HEK293 (cell line): Measurements from ENCODE around the gene YJU2.

Experiments used
- CTCF ChIA-PET: fragments of 350-600 bp; formaldehyde crosslinking; extraction: SDS; loops from one replicate; lab custom pipeline; 2021; ENCODE audit warnings: antibody characterized with exemption; lab: Yijun Ruan, JAX
- POLR2A ChIA-PET: fragments of 300-600 bp; formaldehyde crosslinking; extraction: SDS; loops from one replicate; lab custom pipeline; 2020; ENCODE audit warnings: antibody characterized with exemption, inconsistent platforms; lab: Yijun Ruan, JAX
- H3K27ac ChIP-seq: fragments of 200-500 bp; sonication (Bioruptor generic); 2 replicates; pipeline ENCODE4 v1.5.1; 2014; ENCODE audit warnings: low read depth, low read length, control low read depth, inconsistent platforms; ENCODE audit errors: extremely low read depth
- H3K36me3 ChIP-seq, 2 experiments: fragments of 200-500 bp in 1 of 2; sonication (Bioruptor generic) in 1 of 2; 1 replicate in 1 of 2; 2 replicates in 1 of 2; pipeline ENCODE4 v1.5.1; 2014 to 2017; ENCODE audit warnings: inconsistent platforms in 2 of 2, low read length in 2 of 2; ENCODE audit not compliant: control insufficient read depth in 2 of 2, insufficient read depth in 1 of 2
- H3K4me1 ChIP-seq: fragments of 200-500 bp; sonication (Bioruptor generic); 2 replicates; pipeline ENCODE4 v1.5.1; 2014; ENCODE audit warnings: mild to moderate bottlenecking, low read length, inconsistent platforms; ENCODE audit not compliant: control insufficient read depth, insufficient read depth
- H3K4me3 ChIP-seq: 2 replicates; pipeline ENCODE4 v1.5.1; 2011; ENCODE audit warnings: low read depth, mild to moderate bottlenecking, control low read depth, low read length, moderate library complexity
- H3K9me3 ChIP-seq: fragments of 200-500 bp; sonication (Bioruptor generic); 2 replicates; pipeline ENCODE4 v1.5.1; 2014; ENCODE audit warnings: low read depth, low read length, inconsistent platforms; ENCODE audit not compliant: control insufficient read depth, insufficient read depth
- MZF1 ChIP-seq: fragments of 450-650 bp; formaldehyde crosslinking; IDR thresholded peaks from 2 replicates; pipeline ENCODE4 v1.5.1; 2017; ENCODE audit warnings: missing biosample characterization, missing genetic modification characterization, borderline replicate concordance
- REPIN1 ChIP-seq: fragments of 450-650 bp; formaldehyde crosslinking; IDR thresholded peaks from 2 replicates; pipeline ENCODE4 v1.5.1; 2017; ENCODE audit warnings: missing biosample characterization, missing genetic modification characterization, low read depth
- REST ChIP-seq: fragments of 450-650 bp; formaldehyde crosslinking; IDR thresholded peaks from 2 replicates; pipeline ENCODE4 v1.5.1; 2016; ENCODE audit warnings: missing biosample characterization, missing genetic modification characterization
- SALL2 ChIP-seq: fragments of 450-650 bp; formaldehyde crosslinking; IDR thresholded peaks from 2 replicates; pipeline ENCODE4 v1.5.0; 2017; ENCODE audit warnings: missing biosample characterization, mild to moderate bottlenecking, missing genetic modification characterization, borderline replicate concordance
- SCRT2 ChIP-seq: fragments of 450-650 bp; formaldehyde crosslinking; IDR thresholded peaks from 2 replicates; pipeline ENCODE4 v1.5.1; 2016; ENCODE audit warnings: missing biosample characterization, missing genetic modification characterization
- TCF7L2 ChIP-seq: IDR thresholded peaks from 2 replicates; pipeline ENCODE4 v1.6.1; 2011; ENCODE audit warnings: low read depth, mild to moderate bottlenecking, inconsistent platforms, low read length, moderate library complexity, borderline replicate concordance
- TRIM28 ChIP-seq: IDR thresholded peaks from 2 replicates; pipeline ENCODE4 v1.6.1; 2011; ENCODE audit warnings: low read length, control low read depth, borderline replicate concordance
- ZBTB49 ChIP-seq: fragments of 450-650 bp; formaldehyde crosslinking; IDR thresholded peaks from 2 replicates; pipeline ENCODE4 v1.5.1; 2016; ENCODE audit warnings: missing biosample characterization, missing genetic modification characterization, low read depth
- ZNF112 ChIP-seq: fragments of 450-650 bp; formaldehyde crosslinking; IDR thresholded peaks from 2 replicates; pipeline ENCODE4 v1.5.0; 2017; ENCODE audit warnings: missing biosample characterization, missing genetic modification characterization
- ZNF114 ChIP-seq: fragments of 450-650 bp; formaldehyde crosslinking; IDR thresholded peaks from 2 replicates; pipeline ENCODE4 v1.5.0; 2017; ENCODE audit warnings: missing biosample characterization, missing genetic modification characterization
- ZNF155 ChIP-seq: fragments of 450-650 bp; formaldehyde crosslinking; IDR thresholded peaks from 2 replicates; pipeline ENCODE4 v1.5.1; 2016; ENCODE audit warnings: missing biosample characterization, missing genetic modification characterization
- ZNF169 ChIP-seq: fragments of 450-650 bp; formaldehyde crosslinking; IDR thresholded peaks from 2 replicates; pipeline ENCODE4 v1.5.1; 2016; ENCODE audit warnings: missing biosample characterization, missing genetic modification characterization
- ZNF19 ChIP-seq: fragments of 450-650 bp; formaldehyde crosslinking; IDR thresholded peaks from 2 replicates; pipeline ENCODE4; 2016; ENCODE audit warnings: missing biosample characterization, missing genetic modification characterization, low read depth
- ZNF2 ChIP-seq: fragments of 450-650 bp; formaldehyde crosslinking; IDR thresholded peaks from 2 replicates; pipeline ENCODE4 v1.5.1; 2016; ENCODE audit warnings: missing biosample characterization, missing genetic modification characterization
- ZNF211 ChIP-seq: fragments of 450-650 bp; formaldehyde crosslinking; IDR thresholded peaks from 2 replicates; pipeline ENCODE4 v1.5.1; 2016; ENCODE audit warnings: low read depth, missing biosample characterization, missing genetic modification characterization
- ZNF248 ChIP-seq: fragments of 450-650 bp; formaldehyde crosslinking; IDR thresholded peaks from 2 replicates; pipeline ENCODE4 v1.5.1; 2017; ENCODE audit warnings: missing biosample characterization, missing genetic modification characterization
- ZNF433 ChIP-seq: fragments of 450-650 bp; formaldehyde crosslinking; IDR thresholded peaks from 2 replicates; pipeline ENCODE4 v1.5.1; 2016; ENCODE audit warnings: missing biosample characterization, missing genetic modification characterization, low read depth
- ZNF473 ChIP-seq: fragments of 450-650 bp; formaldehyde crosslinking; IDR thresholded peaks from 2 replicates; pipeline ENCODE4 v1.5.1; 2017; ENCODE audit warnings: missing biosample characterization, missing genetic modification characterization
- ZNF514 ChIP-seq: fragments of 450-650 bp; formaldehyde crosslinking; IDR thresholded peaks from 2 replicates; pipeline ENCODE4 v1.5.1; 2016; ENCODE audit warnings: missing biosample characterization, missing genetic modification characterization
- ZNF544 ChIP-seq: fragments of 450-650 bp; formaldehyde crosslinking; IDR thresholded peaks from 2 replicates; pipeline ENCODE4 v1.5.0; 2017; ENCODE audit warnings: missing biosample characterization, missing genetic modification characterization
- ZNF626 ChIP-seq: fragments of 450-650 bp; sonication (Bioruptor Pico); formaldehyde crosslinking; IDR thresholded peaks from 2 replicates; pipeline ENCODE4 v1.5.1; 2018; ENCODE audit warnings: missing biosample characterization, missing genetic modification characterization, inconsistent platforms
- ZNF645 ChIP-seq: fragments of 450-650 bp; formaldehyde crosslinking; IDR thresholded peaks from 2 replicates; pipeline ENCODE4; 2016; ENCODE audit warnings: missing biosample characterization, missing genetic modification characterization
- ZNF658 ChIP-seq: fragments of 450-650 bp; formaldehyde crosslinking; IDR thresholded peaks from 2 replicates; pipeline ENCODE4; 2016; ENCODE audit warnings: missing biosample characterization, missing genetic modification characterization
- ZNF664 ChIP-seq: fragments of 450-650 bp; formaldehyde crosslinking; IDR thresholded peaks from 2 replicates; pipeline ENCODE4 v1.5.1; 2016; ENCODE audit warnings: missing biosample characterization, missing genetic modification characterization
- ZNF701 ChIP-seq: fragments of 450-650 bp; formaldehyde crosslinking; IDR thresholded peaks from 2 replicates; pipeline ENCODE4 v1.5.1; 2016; ENCODE audit warnings: missing biosample characterization, missing genetic modification characterization
- ZNF768 ChIP-seq: fragments of 450-650 bp; formaldehyde crosslinking; IDR thresholded peaks from 2 replicates; pipeline ENCODE4 v1.5.1; 2018; ENCODE audit warnings: missing biosample characterization, mild to moderate bottlenecking, missing genetic modification characterization
- ZNF791 ChIP-seq: fragments of 450-650 bp; formaldehyde crosslinking; IDR thresholded peaks from 2 replicates; pipeline ENCODE4 v1.5.1; 2016; ENCODE audit warnings: missing biosample characterization, missing genetic modification characterization
- ZNF792 ChIP-seq: fragments of 450-650 bp; formaldehyde crosslinking; IDR thresholded peaks from 2 replicates; pipeline ENCODE4 v1.5.1; 2016; ENCODE audit warnings: missing biosample characterization, missing genetic modification characterization
- ZSCAN16 ChIP-seq: fragments of 450-650 bp; formaldehyde crosslinking; IDR thresholded peaks from 2 replicates; pipeline ENCODE4 v1.5.1; 2016; ENCODE audit warnings: missing biosample characterization, missing genetic modification characterization
- ZSCAN4 ChIP-seq: fragments of 450-650 bp; formaldehyde crosslinking; IDR thresholded peaks from 2 replicates; pipeline ENCODE4 v1.5.1; 2017; ENCODE audit warnings: missing biosample characterization, missing genetic modification characterization

The YJU2 gene

GRCh38 chr19:4292515-4292914, 45.6 kb downstream of the YJU2 start:
- H3K9me3 ChIP-seq: no peaks in the 10 kb centered on the region
- no peaks in the 10 kb centered on the region for H3K36me3 ChIP-seq
- CTCF ChIA-PET: no interaction called here
- no peaks in the 10 kb centered on the region for H3K4me1 ChIP-seq
- H3K4me3 ChIP-seq: no peak overlapping the region
- H3K27ac ChIP-seq: no peak overlapping the region
- no peak for TF ChIP-seq ZNF791 (tag by site-specific recombination)
- TF ChIP-seq TCF7L2: no peak
- no peak for TF ChIP-seq ZNF19 (tag by site-specific recombination)
- TF ChIP-seq ZNF248 (tag by site-specific recombination): no peak
- no peak for TF ChIP-seq ZNF768
- TF ChIP-seq SCRT2 (tag by site-specific recombination): no peak
- TF ChIP-seq ZNF544 (tag by site-specific recombination): no peak
- no peak for TF ChIP-seq REPIN1 (tag by site-specific recombination)
- TF ChIP-seq ZSCAN16: no peak
- no peak for TF ChIP-seq ZNF792 (tag by site-specific recombination)
- TF ChIP-seq ZNF169 (tag by site-specific recombination): no peak
- TF ChIP-seq ZNF664 (tag by site-specific recombination): no peak
- no peak for TF ChIP-seq ZBTB49 (tag by site-specific recombination)
- TF ChIP-seq ZNF701 (tag by site-specific recombination): no peak
- TF ChIP-seq ZNF155 (tag by site-specific recombination): no peak
- POLR2A ChIA-PET: no interaction called here

GRCh38 chr19:4294389-4294788, 47.5 kb downstream of the YJU2 start:
- Histone ChIP-seq H3K9me3 (no peaks in the 10 kb centered on the region), H3K27ac (no peak overlapping the region), H3K4me3 (no peak overlapping the region), H3K4me1 (no peaks in the 10 kb centered on the region), H3K36me3 (no peaks in the 10 kb centered on the region)
- ChIA-PET CTCF (interaction anchor here (0.7 kb wide), 1 partner anchor 52 kb away, joined by 4 read pairs; no protein-coding TSS in a partner anchor), POLR2A (no interaction called here)
- TF ChIP-seq ZNF514 (tag by site-specific recombination) (no peak), SALL2 (tag by site-specific recombination) (no peak), ZNF658 (tag by site-specific recombination) (no peak), ZNF626 (tag by site-specific recombination) (no peak), TRIM28 (no peak), ZNF473 (no peak), ZNF114 (tag by site-specific recombination) (no peak), ZNF211 (tag by site-specific recombination) (no peak), ZSCAN4 (tag by site-specific recombination) (no peak), ZNF2 (tag by site-specific recombination) (no peak), ZNF433 (no peak), MZF1 (no peak), REST (tag by site-specific recombination) (no peak), ZNF645 (tag by site-specific recombination) (no peak), ZNF112 (tag by site-specific recombination) (no peak)
